GM23338 (cell line): ENCODE results near the gene RAB33B. TPM values are rescaled to one million over a fixed set of nuclear protein-coding genes. Genes with fewer than 3 reads are reported as not detected.
A peak's percentile ranks its signal among the peaks of the same experiment; 100 is the strongest.

Experiments used
- ATAC-seq: fragments of 200-7000 bp; cut with Tn5 transposase; 3 replicates; pipeline ENCODE4 v1.9.1; 2020
- DNase-seq: peaks from one replicate; pipeline ENCODE4 v3.0.0-alpha.2; 2015; ENCODE audit warnings: low spot score
- H2AFZ ChIP-seq: fragments of 200-600 bp; sonication (generic); 2 replicates; pipeline ENCODE4 v1.8.0; 2016; ENCODE audit warnings: antibody characterized with exemption, mild to moderate bottlenecking, moderate library complexity
- H3F3A ChIP-seq: fragments of 200-600 bp; sonication (generic); replicated peaks from 2 replicates; pipeline ENCODE4 v1.8.0; 2017; ENCODE audit warnings: antibody characterized with exemption, mixed run types, low read depth
- H3K27ac ChIP-seq: fragments of 200-600 bp; sonication (generic); 2 replicates; pipeline ENCODE4 v1.6.1; 2016; ENCODE audit warnings: low read depth
- H3K27me3 ChIP-seq: fragments of 200-600 bp; sonication (generic); 2 replicates; pipeline ENCODE4 v1.8.0; 2016; ENCODE audit warnings: mild to moderate bottlenecking, mixed run types, moderate library complexity; ENCODE audit not compliant: insufficient read depth
- H3K36me3 ChIP-seq: fragments of 200-600 bp; sonication (generic); 2 replicates; pipeline ENCODE4 v1.8.0; 2016; ENCODE audit warnings: mild to moderate bottlenecking; ENCODE audit not compliant: insufficient read depth
- H3K4me1 ChIP-seq: fragments of 200-600 bp; sonication (generic); 2 replicates; pipeline ENCODE4 v1.8.0; 2016; ENCODE audit warnings: mild to moderate bottlenecking, moderate library complexity; ENCODE audit not compliant: insufficient read depth
- H3K4me2 ChIP-seq: fragments of 200-600 bp; sonication (generic); 2 replicates; pipeline ENCODE4 v1.7.1; 2017; ENCODE audit warnings: mixed run types
- H3K4me3 ChIP-seq: fragments of 200-600 bp; sonication (generic); 2 replicates; pipeline ENCODE4 v1.6.1; 2016; ENCODE audit warnings: mixed run types
- H3K79me2 ChIP-seq: fragments of 200-600 bp; sonication (generic); replicated peaks from 2 replicates; pipeline ENCODE4 v1.8.0; 2017; ENCODE audit warnings: mild to moderate bottlenecking; ENCODE audit not compliant: insufficient read depth
- H3K9me2 ChIP-seq: fragments of 200-600 bp; sonication (generic); 2 replicates; pipeline ENCODE4 v1.8.0; 2017; ENCODE audit not compliant: insufficient read depth
- H4K20me1 ChIP-seq: fragments of 200-600 bp; sonication (generic); replicated peaks from 2 replicates; pipeline ENCODE4 v1.8.0; 2017; ENCODE audit warnings: mild to moderate bottlenecking; ENCODE audit not compliant: insufficient read depth
- H3K27ac Mint-ChIP-seq: 2 replicates; pipeline ENCODE4 v1.8.0; 2020; ENCODE audit warnings: inconsistent platforms, mild to moderate bottlenecking, moderate library complexity, mixed read lengths
- H3K27me3 Mint-ChIP-seq: 3 replicates; pipeline ENCODE4 v1.8.0; 2022; ENCODE audit warnings: low read depth, mild to moderate bottlenecking, moderate library complexity, mixed read lengths, inconsistent platforms; ENCODE audit not compliant: insufficient read depth, poor library complexity
- H3K36me3 Mint-ChIP-seq: 3 replicates; pipeline ENCODE4 v1.8.0; 2021; ENCODE audit warnings: low read depth, mild to moderate bottlenecking, inconsistent platforms, moderate library complexity, mixed read lengths
- H3K4me1 Mint-ChIP-seq: 3 replicates; pipeline ENCODE4 v1.8.0; 2020; ENCODE audit warnings: mild to moderate bottlenecking, inconsistent platforms, mixed read lengths
- H3K4me3 Mint-ChIP-seq: 3 replicates; pipeline ENCODE4 v1.8.0; 2021; ENCODE audit warnings: moderate library complexity, mild to moderate bottlenecking, inconsistent platforms, mixed read lengths
- H3K9me3 Mint-ChIP-seq: 3 replicates; pipeline ENCODE4 v1.8.0; 2020; ENCODE audit warnings: moderate library complexity, mild to moderate bottlenecking, inconsistent platforms, mixed read lengths
- EZH2phosphoT487 ChIP-seq: fragments of 200-600 bp; sonication (generic); IDR thresholded peaks from one replicate; pipeline ENCODE4 v1.8.1; 2018; ENCODE audit warnings: antibody characterized with exemption; ENCODE audit not compliant: unreplicated experiment
- JUNB ChIP-seq: IDR thresholded peaks from one replicate; pipeline ENCODE4 v1.6.1; 2016; ENCODE audit warnings: antibody characterized with exemption; ENCODE audit not compliant: unreplicated experiment
- ZNF114 ChIP-seq: fragments of 250-450 bp; sonication (Bioruptor Pico); IDR thresholded peaks from 2 replicates; pipeline ENCODE4 v1.5.0; 2020; ENCODE audit warnings: mild to moderate bottlenecking, moderate library complexity
- ZNF331 ChIP-seq: fragments of 250-450 bp; sonication (Bioruptor Pico); IDR thresholded peaks from 2 replicates; pipeline ENCODE4 v1.5.0; 2020; ENCODE audit warnings: low read depth, mild to moderate bottlenecking, moderate library complexity
- polyA plus RNA-seq: library from polyadenylated mRNA; unstranded; fragments of >200 nt; fragmentation: Nextera tagmentation; extraction: Ambion mirVana; gene quantifications from 2 replicates; pipeline ENCODE4 v1.2.1, GENCODE V29; 2016
- total RNA-seq: library from RNA; depleted of rRNA; stranded (reverse); fragments of >200 nt; shearing (Covaris generic); gene quantifications from 2 replicates; pipeline ENCODE4 v1.2.3, GENCODE V29; 2014
- TF ChIP-seq, protein P1 (sequence below): fragments of 250-450 bp; sonication (Bioruptor Pico); IDR thresholded peaks from 2 replicates; pipeline ENCODE4 v1.5.0; 2020; ENCODE audit warnings: mild to moderate bottlenecking, moderate library complexity
- TF ChIP-seq, protein P2 (sequence below): IDR thresholded peaks from one replicate; pipeline ENCODE4 v1.6.1; 2018; ENCODE audit warnings: antibody characterized with exemption; ENCODE audit not compliant: unreplicated experiment
- TF ChIP-seq, protein P3 (sequence below): IDR thresholded peaks from 2 replicates; pipeline ENCODE4 v1.6.1; 2016; ENCODE audit warnings: antibody characterized with exemption

Gene RAB33B
- total and polyA plus RNA-seq, 2 experiments from 2014 or later = 9.9 to 17.5 TPM

DNA sequence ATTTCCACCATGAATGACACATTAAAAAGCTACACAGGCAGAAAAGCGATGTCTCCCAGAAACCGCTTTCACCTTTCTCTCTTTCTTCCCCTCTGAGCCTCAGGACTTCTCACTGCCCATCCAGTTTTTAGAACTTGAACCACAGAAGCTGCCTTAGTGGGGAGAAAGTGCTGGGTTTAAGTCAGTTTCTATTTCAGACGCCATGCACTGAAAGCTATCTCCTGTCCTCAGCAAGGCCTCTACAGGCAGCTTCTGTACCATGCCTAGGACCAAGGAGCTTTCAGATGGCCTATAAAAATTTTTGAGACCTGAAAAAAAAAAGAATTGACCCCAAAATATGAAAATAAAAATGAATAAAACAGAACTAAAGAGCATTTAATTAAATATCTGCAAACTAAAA is 34.5 kb downstream of the RAB33B start:
- TF ChIP-seq JUNB = no peak
- TF ChIP-seq, protein P1, sequence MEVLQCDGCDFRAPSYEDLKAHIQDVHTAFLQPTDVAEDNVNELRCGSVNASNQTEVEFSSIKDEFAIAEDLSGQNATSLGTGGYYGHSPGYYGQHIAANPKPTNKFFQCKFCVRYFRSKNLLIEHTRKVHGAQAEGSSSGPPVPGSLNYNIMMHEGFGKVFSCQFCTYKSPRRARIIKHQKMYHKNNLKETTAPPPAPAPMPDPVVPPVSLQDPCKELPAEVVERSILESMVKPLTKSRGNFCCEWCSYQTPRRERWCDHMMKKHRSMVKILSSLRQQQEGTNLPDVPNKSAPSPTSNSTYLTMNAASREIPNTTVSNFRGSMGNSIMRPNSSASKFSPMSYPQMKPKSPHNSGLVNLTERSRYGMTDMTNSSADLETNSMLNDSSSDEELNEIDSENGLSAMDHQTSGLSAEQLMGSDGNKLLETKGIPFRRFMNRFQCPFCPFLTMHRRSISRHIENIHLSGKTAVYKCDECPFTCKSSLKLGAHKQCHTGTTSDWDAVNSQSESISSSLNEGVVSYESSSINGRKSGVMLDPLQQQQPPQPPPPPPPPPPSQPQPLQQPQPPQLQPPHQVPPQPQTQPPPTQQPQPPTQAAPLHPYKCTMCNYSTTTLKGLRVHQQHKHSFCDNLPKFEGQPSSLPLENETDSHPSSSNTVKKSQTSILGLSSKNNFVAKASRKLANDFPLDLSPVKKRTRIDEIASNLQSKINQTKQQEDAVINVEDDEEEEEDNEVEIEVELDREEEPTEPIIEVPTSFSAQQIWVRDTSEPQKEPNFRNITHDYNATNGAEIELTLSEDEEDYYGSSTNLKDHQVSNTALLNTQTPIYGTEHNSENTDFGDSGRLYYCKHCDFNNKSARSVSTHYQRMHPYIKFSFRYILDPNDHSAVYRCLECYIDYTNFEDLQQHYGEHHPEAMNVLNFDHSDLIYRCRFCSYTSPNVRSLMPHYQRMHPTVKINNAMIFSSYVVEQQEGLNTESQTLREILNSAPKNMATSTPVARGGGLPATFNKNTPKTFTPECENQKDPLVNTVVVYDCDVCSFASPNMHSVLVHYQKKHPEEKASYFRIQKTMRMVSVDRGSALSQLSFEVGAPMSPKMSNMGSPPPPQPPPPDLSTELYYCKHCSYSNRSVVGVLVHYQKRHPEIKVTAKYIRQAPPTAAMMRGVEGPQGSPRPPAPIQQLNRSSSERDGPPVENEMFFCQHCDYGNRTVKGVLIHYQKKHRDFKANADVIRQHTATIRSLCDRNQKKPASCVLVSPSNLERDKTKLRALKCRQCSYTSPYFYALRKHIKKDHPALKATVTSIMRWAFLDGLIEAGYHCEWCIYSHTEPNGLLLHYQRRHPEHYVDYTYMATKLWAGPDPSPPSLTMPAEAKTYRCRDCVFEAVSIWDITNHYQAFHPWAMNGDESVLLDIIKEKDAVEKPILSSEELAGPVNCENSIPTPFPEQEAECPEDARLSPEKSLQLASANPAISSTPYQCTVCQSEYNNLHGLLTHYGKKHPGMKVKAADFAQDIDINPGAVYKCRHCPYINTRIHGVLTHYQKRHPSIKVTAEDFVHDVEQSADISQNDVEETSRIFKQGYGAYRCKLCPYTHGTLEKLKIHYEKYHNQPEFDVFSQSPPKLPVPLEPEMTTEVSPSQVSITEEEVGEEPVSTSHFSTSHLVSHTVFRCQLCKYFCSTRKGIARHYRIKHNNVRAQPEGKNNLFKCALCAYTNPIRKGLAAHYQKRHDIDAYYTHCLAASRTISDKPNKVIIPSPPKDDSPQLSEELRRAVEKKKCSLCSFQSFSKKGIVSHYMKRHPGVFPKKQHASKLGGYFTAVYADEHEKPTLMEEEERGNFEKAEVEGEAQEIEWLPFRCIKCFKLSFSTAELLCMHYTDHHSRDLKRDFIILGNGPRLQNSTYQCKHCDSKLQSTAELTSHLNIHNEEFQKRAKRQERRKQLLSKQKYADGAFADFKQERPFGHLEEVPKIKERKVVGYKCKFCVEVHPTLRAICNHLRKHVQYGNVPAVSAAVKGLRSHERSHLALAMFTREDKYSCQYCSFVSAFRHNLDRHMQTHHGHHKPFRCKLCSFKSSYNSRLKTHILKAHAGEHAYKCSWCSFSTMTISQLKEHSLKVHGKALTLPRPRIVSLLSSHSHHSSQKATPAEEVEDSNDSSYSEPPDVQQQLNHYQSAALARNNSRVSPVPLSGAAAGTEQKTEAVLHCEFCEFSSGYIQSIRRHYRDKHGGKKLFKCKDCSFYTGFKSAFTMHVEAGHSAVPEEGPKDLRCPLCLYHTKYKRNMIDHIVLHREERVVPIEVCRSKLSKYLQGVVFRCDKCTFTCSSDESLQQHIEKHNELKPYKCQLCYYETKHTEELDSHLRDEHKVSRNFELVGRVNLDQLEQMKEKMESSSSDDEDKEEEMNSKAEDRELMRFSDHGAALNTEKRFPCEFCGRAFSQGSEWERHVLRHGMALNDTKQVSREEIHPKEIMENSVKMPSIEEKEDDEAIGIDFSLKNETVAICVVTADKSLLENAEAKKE (CRISPR knock-in tag) = no peak
- no peak for TF ChIP-seq EZH2phosphoT487
- TF ChIP-seq, protein P2, sequence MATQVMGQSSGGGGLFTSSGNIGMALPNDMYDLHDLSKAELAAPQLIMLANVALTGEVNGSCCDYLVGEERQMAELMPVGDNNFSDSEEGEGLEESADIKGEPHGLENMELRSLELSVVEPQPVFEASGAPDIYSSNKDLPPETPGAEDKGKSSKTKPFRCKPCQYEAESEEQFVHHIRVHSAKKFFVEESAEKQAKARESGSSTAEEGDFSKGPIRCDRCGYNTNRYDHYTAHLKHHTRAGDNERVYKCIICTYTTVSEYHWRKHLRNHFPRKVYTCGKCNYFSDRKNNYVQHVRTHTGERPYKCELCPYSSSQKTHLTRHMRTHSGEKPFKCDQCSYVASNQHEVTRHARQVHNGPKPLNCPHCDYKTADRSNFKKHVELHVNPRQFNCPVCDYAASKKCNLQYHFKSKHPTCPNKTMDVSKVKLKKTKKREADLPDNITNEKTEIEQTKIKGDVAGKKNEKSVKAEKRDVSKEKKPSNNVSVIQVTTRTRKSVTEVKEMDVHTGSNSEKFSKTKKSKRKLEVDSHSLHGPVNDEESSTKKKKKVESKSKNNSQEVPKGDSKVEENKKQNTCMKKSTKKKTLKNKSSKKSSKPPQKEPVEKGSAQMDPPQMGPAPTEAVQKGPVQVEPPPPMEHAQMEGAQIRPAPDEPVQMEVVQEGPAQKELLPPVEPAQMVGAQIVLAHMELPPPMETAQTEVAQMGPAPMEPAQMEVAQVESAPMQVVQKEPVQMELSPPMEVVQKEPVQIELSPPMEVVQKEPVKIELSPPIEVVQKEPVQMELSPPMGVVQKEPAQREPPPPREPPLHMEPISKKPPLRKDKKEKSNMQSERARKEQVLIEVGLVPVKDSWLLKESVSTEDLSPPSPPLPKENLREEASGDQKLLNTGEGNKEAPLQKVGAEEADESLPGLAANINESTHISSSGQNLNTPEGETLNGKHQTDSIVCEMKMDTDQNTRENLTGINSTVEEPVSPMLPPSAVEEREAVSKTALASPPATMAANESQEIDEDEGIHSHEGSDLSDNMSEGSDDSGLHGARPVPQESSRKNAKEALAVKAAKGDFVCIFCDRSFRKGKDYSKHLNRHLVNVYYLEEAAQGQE = no peak
- TF ChIP-seq ZNF114 (CRISPR knock-in tag) = no peak
- TF ChIP-seq ZNF331 = no peak
- TF ChIP-seq, protein P3, sequence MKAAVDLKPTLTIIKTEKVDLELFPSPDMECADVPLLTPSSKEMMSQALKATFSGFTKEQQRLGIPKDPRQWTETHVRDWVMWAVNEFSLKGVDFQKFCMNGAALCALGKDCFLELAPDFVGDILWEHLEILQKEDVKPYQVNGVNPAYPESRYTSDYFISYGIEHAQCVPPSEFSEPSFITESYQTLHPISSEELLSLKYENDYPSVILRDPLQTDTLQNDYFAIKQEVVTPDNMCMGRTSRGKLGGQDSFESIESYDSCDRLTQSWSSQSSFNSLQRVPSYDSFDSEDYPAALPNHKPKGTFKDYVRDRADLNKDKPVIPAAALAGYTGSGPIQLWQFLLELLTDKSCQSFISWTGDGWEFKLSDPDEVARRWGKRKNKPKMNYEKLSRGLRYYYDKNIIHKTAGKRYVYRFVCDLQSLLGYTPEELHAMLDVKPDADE = no peak
- peaks cover 11% of the 10 kb centered on the region for H3K4me1 Mint-ChIP-seq
- H3K27ac Mint-ChIP-seq = no peak overlapping the region
- Histone ChIP-seq H3F3A (no peaks in the 10 kb centered on the region), H3K4me1 (peaks cover 13% of the 10 kb centered on the region; the same call in 1 of the 2 replicates), H3K4me2 (no peak overlapping the region), H3K9me2 (no peaks in the 10 kb centered on the region), H4K20me1 (no peaks in the 10 kb centered on the region), H3K27me3 (no peaks in the 10 kb centered on the region), H3K79me2 (no peaks in the 10 kb centered on the region), H3K27ac (no peak overlapping the region), H3K36me3 (no peaks in the 10 kb centered on the region), H3K4me3 (no peak overlapping the region), H2AFZ (peak overlapping the region; percentile 74)
- no peak overlapping the region for H3K4me3 Mint-ChIP-seq
- ATAC-seq (no peak), DNase-seq (no peak)
- H3K36me3 Mint-ChIP-seq = 0 out of 3 replicates have a peak, but pooled peaks cover 3% of the 10 kb centered on the region
- H3K9me3 Mint-ChIP-seq = no peaks in the 10 kb centered on the region
- no peaks in the 10 kb centered on the region for H3K27me3 Mint-ChIP-seq
